ENCODE results near the gene ARMC3. TPM values are rescaled to one million over a fixed set of nuclear protein-coding genes. Genes with fewer than 3 reads are reported as not detected.
"Not testable (repeated sequence)": the region's sequence is repeated elsewhere in the genome, so short reads cannot be mapped to it uniquely, and the experiment has no call there.

The ARMC3 gene
- total and polyA plus RNA-seq, 8 donors, result 1.6 to 10.0 (median 8.4) TPM; not detected in 1

- ATAC-seq (no peak), DNase-seq (no peak)
- Histone ChIP-seq H3K4me3 (no peak overlapping the region), H3K36me3 (no peaks in the 10 kb centered on the region), H3K4me1 (no peaks in the 10 kb centered on the region), H3K27me3 (no peaks in the 10 kb centered on the region), H3K9me3 (peaks cover 0 to 13% of the 10 kb centered on the region in 2 donors), H3K27ac (no peak overlapping the region)
- no peak for TF ChIP-seq CTCF (IDR thresholded peaks at IDR 0.05)
- intact Hi-C loops (cut with DNase I), result no loop called here
These were observed 24.2 kb upstream of the ARMC3 start for GRCh38 chr10:22903694-22904093.

DNA sequence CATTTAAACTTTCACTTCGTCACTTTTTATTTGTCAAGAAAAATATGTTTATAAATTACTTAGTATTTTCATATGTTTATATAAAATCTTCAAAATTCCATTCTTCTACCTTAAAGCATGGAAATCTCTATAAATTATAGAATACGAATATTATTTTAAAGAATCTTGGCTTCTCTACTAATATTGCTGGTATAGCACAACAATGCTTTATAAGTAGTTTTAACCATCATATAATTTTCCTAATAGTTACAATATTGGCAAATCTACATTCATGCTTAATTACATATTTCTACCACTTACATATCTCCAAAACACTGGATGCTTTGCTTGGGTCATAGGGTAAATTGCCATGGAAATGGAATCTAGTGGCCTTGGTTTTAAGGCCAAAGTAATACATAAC is 21.1 kb upstream of the ARMC3 start:
- no peak for TF ChIP-seq CTCF (IDR thresholded peaks at IDR 0.05)
- intact Hi-C loops (cut with DNase I), result no loop called here
- Histone ChIP-seq H3K4me1 (no peaks in the 10 kb centered on the region), H3K36me3 (no peaks in the 10 kb centered on the region), H3K4me3 (no peak overlapping the region), H3K27me3 (no peaks in the 10 kb centered on the region), H3K27ac (no peak overlapping the region), H3K9me3 (peaks cover 0 to 23% of the 10 kb centered on the region in 2 donors)
- DNase-seq (no peak), ATAC-seq (no peak)

GRCh38 chr10:22908837-22909236 is 19.0 kb upstream of the ARMC3 start:
- Histone ChIP-seq H3K4me3 (no peak overlapping the region), H3K36me3 (no peaks in the 10 kb centered on the region), H3K27me3 (no peaks in the 10 kb centered on the region), H3K9me3 (peaks cover 0 to 20% of the 10 kb centered on the region in 2 donors), H3K27ac (no peak overlapping the region), H3K4me1 (peaks cover 0 to 6% of the 10 kb centered on the region in 2 donors)
- no peak for TF ChIP-seq CTCF (IDR thresholded peaks at IDR 0.05)
- intact Hi-C loops (cut with DNase I), result no loop called here
- DNase-seq (no peak), ATAC-seq (no peak)

DNA sequence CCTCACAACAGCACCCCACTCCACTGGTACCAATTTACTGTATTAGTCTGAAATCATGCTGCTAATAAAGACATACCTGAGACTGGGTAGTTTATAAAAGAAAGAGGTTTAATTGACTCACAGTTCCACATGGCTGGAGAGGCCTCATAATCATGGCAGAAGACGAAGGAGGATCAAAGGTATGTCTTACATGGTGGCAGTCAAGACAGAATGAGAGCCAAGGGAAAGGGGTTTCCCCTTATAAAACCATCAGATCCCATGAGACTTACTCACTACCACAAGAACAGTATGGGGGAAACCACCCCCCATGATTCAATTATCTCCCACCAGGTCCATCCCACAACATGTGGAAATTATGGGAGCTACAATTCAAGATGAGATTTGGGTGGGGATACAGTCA is 18.2 kb upstream of the ARMC3 start:
- H3K36me3 ChIP-seq; H3K27ac ChIP-seq; DNase-seq; H3K27me3 ChIP-seq; H3K4me1 ChIP-seq; intact Hi-C loops (cut with DNase I); ATAC-seq; H3K4me3 ChIP-seq: not testable (repeated sequence)
- peaks cover 0 to 20% of the 10 kb centered on the region in 2 donors for H3K9me3 ChIP-seq

DNA sequence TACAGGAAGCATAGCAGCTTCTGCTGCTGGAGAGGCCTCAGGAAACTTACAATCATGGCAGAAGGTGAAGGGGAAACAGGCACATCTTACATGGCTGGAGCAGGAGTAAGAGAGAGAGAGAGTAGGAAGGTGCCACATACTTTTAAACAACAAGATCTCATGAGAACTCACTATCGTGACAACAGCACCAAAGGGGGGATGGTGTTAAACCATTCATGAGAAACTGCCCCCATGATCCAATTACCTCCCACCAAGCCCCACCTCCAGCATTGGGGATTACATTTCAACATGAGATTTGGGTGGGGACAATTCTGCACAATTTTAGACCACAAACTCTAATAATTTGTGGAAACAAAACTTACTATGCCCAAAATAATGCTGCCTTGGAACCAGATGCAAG is 16.8 kb upstream of the ARMC3 start:
- Histone ChIP-seq H3K4me3 (no peak overlapping the region), H3K9me3 (peaks cover 0 to 20% of the 10 kb centered on the region in 2 donors), H3K36me3 (no peaks in the 10 kb centered on the region), H3K27me3 (no peaks in the 10 kb centered on the region), H3K4me1 (peaks cover 0 to 6% of the 10 kb centered on the region in 2 donors), H3K27ac (no peak overlapping the region)
- TF ChIP-seq CTCF (IDR thresholded peaks at IDR 0.05), result no peak
- DNase-seq (no peak), ATAC-seq (no peak)
- intact Hi-C loops (cut with DNase I), result no loop called here

All from left lung (tissue), 10 donors.